EL (cell line): Measurements from ENCODE around the gene ULBP2.
"Not testable (repeated sequence)": the region's sequence is repeated elsewhere in the genome, so short reads cannot be mapped to it uniquely, and the experiment has no call there.

ENCODE experiments used
- DNase-seq: peaks from one replicate; pipeline ENCODE4 v3.0.0-alpha.2; 2016

ULBP2 gene, protein sequence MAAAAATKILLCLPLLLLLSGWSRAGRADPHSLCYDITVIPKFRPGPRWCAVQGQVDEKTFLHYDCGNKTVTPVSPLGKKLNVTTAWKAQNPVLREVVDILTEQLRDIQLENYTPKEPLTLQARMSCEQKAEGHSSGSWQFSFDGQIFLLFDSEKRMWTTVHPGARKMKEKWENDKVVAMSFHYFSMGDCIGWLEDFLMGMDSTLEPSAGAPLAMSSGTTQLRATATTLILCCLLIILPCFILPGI

GRCh38 chr6:149941583-149942460 lies at the start of gene ULBP2:
Gene ULBP2 (plus strand): TSS chr6:149942014. CDS start chr6:149942073, 59 bp downstream.
- peak; percentile 98 for DNase-seq

- DNase-seq: peak; percentile 77
These were observed 46.7 kb upstream of the ULBP2 start for GRCh38 chr6:149895048-149895590.

DNA sequence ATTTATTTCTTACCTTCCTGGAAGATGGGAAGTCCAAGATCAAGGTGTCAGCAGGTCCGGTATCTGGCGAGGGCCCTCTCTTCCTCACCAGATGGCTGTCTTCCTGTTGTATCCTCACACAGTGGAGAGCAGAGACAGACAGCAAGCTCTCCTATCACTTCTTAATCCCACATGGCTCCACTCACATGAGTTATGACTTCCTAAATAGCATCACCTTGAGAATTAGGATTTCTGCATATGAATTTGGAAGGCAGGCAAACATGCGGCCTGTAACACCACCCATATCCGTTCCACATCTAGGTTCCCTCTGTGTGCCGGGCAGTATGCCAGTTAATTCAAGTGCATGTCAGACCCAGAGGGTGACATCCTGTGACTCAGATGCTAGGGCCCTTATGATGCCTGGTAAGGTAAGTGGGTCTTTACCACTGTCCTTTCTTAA lies 46.0 kb upstream of the ULBP2 start:
- peak; percentile 91 for DNase-seq

DNA sequence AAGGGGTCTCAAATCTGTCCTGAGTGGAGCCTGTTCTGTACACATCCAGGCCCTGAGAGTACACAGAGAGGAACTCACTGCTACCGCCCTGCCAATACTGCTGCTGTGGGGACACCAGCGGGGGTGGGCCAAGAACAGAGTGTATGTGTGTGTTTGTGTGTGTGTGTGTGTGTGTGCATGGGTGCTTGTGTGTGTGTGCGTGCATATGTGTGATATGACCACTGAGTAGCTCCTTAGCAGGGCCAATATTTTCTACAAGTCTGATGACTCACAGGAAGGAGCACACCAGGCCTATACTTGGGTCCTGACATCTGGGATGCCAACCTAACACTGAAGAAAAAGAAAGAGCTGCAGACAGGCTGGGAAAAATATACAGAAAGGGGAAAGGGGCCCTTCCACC lies 45.3 kb upstream of the ULBP2 start:
- DNase-seq: peak; percentile 69

DNA sequence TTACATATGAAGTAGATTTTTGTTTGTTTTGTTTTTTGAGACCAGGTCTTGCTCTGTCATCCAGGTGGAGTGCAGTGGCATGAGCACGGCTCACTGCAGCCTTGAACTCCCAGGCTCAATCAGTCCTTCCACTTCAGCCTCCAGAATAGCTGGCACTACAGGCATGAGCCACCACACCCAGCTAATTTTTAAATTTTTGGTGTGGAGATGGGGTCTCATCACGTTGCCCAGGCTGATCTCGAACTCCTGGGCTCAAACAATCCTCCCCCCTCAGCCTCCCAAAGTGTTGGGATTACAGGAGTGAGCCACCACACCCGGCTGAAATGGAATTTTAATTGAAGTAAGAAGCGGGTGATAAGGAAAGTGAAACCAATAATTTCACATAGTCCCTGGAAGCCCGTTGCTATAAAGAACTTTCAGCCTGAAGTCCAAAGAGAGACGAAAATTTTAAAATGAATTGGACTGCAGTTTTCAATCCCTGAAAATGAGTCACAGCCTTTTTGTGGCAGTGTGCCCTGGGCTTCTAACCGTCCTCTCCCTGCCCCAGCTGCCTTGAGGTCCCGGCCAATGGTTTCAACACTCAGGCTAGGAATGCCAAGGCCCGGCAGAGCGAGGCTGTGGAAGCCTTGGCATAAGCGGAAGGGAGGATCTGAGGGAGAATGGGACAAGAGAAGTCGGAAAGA lies 44.7 kb upstream of the ULBP2 start:
- peak; percentile 93 for DNase-seq

- no peak for DNase-seq
These were observed 43.7 kb upstream of the ULBP2 start, which contains the start of gene RAET1E for GRCh38 chr6:149897855-149898744. Gene RAET1E (minus strand): TSS chr6:149898113. CDS start chr6:149890901, 7,212 bp downstream.

GRCh38 chr6:149898966-149899365 lies 42.8 kb upstream of the ULBP2 start:
- DNase-seq: no peak

DNA sequence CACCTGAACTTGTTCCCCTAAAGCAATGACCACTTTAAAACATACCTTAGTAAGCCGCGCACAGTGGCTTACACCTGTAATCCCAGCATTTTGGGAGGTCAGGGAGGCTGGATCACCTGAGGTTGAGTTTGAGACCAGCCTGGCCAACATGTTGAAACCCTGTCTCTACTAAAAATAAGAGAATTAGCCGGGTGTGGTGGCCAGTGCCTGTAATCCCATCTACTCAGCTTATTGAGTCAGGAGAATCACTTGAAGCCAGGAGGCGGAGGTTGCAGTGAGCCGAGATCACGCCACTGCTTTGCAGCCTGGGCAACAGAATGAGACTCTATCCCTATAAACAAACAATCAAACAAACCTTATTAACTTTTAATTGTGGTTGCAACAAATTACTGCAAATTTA lies 42.3 kb upstream of the ULBP2 start:
- DNase-seq: no peak

GRCh38 chr6:149899926-149900619 lies 41.7 kb upstream of the ULBP2 start:
- DNase-seq: no peak

GRCh38 chr6:149900620-149901443 lies 41.0 kb upstream of the ULBP2 start:
- DNase-seq: no peak

- no peak for DNase-seq
These were observed 40.2 kb upstream of the ULBP2 start for GRCh38 chr6:149901444-149902140.

- no peak for DNase-seq
These were observed 37.7 kb upstream of the ULBP2 start for GRCh38 chr6:149903938-149904611.

- DNase-seq: no peak
These were observed 37.0 kb upstream of the ULBP2 start for GRCh38 chr6:149904661-149905370.

GRCh38 chr6:149905371-149905910 lies 36.4 kb upstream of the ULBP2 start:
- DNase-seq: no peak

DNA sequence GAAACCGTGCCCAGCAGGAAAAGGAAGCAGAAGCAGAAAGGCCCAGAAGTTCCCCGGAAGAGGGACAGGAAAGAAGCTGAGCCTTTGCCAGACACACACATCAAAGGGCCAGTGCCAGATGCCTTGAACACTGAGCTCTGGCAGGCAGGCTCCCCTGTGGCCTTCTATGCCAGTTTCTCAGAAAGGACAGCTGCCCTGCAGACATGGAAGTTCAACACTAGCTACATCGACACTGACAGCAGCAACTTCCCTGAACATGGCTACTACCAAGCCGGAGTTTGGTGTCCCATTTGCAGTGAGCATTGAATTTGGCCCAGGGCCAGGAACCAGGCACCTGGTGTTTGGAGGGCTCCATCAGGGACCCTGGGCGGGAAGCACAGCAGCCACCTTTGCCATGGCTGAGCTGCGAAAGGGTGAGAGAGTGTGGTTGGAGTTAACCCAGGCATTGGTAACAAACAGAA lies 35.9 kb upstream of the ULBP2 start:
- no peak for DNase-seq

- DNase-seq: no peak
These were observed 35.4 kb upstream of the ULBP2 start for GRCh38 chr6:149906405-149906804.

DNA sequence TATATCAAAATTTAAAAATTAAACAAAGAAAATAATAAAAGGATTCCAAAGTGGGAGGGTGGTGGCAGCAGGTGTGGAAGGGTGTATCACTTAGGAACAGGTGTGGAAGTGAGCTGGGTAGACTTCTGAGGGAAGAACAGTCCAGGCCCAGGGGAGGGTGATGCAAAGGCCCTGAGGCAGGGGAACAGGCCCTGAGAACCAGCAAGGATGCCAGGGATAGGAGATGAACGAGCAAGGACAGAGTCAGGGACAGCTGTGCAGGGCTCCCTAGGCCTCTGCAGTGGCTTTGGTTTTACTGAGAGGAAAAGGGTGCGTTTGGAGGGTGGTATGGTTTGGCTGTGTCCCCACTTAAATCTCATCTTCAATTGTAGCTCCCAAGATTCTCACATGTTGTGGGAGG lies 34.5 kb upstream of the ULBP2 start:
- no peak for DNase-seq

GRCh38 chr6:149908480-149908879 lies 33.3 kb upstream of the ULBP2 start:
- not testable (repeated sequence) for DNase-seq
